GM19324 (cell line): ENCODE measurements around the gene CDYL2.

Source experiments
- ATAC-seq: cut with Tn5 transposase; IDR thresholded peaks from one replicate; pipeline ENCODE4 v1.9.1; 2021; ENCODE audit warnings: mild to moderate bottlenecking, moderate library complexity; ENCODE audit not compliant: unreplicated experiment, low FRiP score

The CDYL2 gene

GRCh38 chr16:80570106-80570478 is 234.3 kb downstream of the CDYL2 start:
- ATAC-seq: no peak

- ATAC-seq: no peak
Measured at GRCh38 chr16:80569440-80570105, 234.8 kb downstream of the CDYL2 start.

DNA sequence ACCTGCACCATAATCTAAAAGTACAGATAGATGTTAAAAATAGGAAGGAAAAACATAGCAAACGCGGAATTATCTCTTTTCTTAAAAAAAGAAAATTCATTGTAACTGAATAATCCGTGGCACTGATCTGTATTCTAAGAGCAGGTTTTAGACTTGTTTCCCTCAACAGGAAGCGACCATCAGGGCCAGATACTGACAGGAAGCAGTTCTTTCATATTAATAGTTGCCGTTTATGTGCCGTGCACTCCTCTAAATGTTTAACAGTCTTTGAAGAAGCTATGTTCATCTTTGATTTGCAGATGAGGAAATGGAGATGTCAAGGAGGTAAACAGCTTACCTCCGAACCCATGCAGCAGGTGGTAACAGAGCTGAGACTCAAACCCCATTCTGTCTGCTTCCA is 240.0 kb downstream of the CDYL2 start:
- ATAC-seq: no peak

DNA sequence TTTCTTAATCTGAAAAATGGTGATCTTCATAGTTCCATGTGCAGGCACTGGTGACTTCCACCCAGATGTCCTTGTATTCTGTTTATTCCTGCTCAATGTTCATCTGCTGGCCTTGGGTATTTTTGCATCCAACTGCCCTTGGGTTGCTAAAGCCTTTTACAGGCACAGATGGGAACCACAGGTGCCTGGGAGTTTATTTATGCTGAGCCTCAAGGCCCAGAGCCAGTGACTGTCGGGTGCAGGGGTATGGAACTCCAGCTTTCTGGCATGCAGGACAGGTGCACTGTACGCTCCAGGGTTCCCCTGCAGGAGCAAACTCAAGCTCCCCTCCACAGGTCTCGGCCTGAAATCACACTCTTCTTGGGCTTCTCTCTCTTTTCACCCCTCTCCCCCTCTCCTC is 241.3 kb downstream of the CDYL2 start:
- ATAC-seq: no peak

DNA sequence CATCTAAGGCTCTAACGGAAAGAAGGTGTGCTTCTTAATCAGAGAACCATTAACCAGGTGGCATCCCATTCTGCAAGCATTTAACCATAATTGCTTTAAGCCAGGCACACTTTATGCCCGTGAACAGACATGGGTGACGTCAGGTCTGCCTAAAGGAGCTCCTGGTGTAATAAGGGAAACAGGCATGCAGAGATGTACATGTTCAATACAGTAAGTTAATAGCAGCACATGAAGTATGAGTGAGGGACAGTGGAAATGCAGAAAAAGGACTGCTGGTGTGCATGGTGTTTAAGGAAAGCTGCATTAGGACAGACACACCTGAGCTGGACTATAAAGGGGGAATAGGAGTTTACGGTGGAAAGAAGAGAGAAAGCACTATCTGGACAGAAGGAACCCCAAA is 245.0 kb downstream of the CDYL2 start:
- no peak for ATAC-seq

DNA sequence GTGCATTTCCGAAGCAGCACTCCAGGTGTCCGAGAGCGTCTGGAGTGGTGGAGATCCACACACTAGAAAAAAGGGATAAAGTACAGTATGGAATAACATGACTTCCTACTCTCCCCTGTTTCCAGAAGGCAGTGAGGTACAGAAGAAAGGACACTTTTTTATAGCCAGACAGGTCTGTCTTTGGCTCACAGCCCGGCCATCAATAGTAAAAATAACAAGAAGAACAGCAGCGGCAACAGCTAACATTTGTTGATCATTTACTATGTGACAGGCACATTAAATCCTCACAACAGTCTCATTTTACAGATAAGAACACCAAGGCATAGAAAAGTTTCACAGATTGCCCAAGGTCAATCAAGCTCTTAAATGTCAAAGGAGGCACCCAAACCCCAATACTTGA is 247.4 kb downstream of the CDYL2 start:
- no peak for ATAC-seq

DNA sequence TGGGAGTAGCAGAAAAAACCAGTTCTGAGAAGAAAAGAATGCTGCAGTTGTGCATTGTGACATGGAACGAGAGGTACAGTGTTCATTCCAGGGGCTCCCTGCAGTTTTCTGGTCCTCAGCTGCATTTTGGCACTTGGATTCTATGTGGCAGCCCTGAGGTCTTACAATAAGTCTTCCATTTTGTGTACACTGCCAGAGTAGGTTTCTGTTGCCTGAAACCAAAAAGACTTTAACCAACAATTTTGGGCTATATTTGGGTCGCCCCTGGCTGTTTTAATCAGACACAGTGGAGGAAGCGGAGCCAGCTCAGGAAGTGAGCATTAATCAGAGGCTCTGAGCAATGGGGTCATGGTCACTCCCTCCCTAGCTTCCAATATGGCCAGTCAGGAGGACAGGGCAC is 247.9 kb downstream of the CDYL2 start:
- ATAC-seq: no peak

DNA sequence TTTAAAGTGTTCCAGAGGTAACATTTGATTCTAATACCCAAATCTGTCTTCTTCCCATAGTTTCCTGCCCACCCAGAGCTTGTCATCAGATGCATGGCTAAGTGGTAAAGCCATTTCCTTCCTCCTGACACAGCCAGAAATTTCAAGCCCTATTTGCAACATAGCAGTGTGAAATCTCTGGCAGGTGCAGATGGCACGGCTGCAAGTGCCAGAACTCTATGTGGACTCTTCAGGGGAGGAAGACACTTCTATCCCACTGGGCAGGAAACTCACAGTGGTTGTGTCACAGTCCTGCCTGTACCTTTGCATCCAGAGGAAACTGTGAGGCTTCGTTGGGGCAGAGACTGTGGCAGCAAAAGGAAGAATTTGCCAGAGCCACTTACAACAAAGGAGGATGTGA is 250.4 kb downstream of the CDYL2 start:
- ATAC-seq: no peak

DNA sequence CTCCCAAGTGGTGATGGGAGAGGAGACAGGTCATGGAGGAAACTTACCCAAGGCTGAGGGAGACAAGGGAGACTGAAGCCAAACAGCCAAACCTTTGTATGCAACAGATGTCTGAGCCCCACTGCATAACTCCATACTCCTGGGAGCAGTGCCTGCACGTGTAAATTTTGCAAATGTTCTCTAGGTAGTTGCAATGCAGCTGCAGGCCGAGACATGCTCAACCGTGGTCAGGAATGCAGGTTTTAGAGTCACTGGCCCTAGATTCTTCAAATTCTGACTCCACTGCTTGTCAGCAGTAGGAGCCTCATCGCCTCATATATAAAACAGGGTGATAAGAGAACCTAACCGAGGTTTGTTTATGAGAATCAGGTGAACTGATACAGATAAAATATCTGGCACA is 252.1 kb downstream of the CDYL2 start:
- ATAC-seq: no peak
